GM12891 (cell line): Measurements from ENCODE around the gene FBXO5.
"Not testable (repeated sequence)": the region's sequence is repeated elsewhere in the genome, so short reads cannot be mapped to it uniquely, and the experiment has no call there.

ENCODE experiments used
- DNase-seq: peaks from one replicate; pipeline ENCODE4 v3.0.0; 2011; ENCODE audit warnings: low spot score; ENCODE audit not compliant: insufficient read length
- FAIRE-seq: peaks from 2 replicates; lab custom pipeline; 2011; peaks lifted over from hg19 to GRCh38; lab: Jason Lieb, UNC
- PAX5 ChIP-seq: IDR thresholded peaks from 2 replicates; pipeline ENCODE4 v1.6.1; 2011; ENCODE audit warnings: low read length, moderate library complexity, mild to moderate bottlenecking; ENCODE audit not compliant: insufficient read depth, severe bottlenecking
- POLR2A ChIP-seq: IDR thresholded peaks from 2 replicates; pipeline ENCODE4 v1.6.1; 2011; ENCODE audit warnings: low read depth, low read length, control low read depth
- POLR2AphosphoS5 ChIP-seq: IDR thresholded peaks from 2 replicates; pipeline ENCODE4 v1.6.1; 2011; ENCODE audit warnings: low read depth, low read length, control low read depth
- POU2F2 ChIP-seq: IDR thresholded peaks from 2 replicates; pipeline ENCODE4 v1.6.1; 2011; ENCODE audit warnings: low read depth, mild to moderate bottlenecking, control low read depth, low read length, moderate library complexity
- SPI1 ChIP-seq: IDR thresholded peaks from 2 replicates; pipeline ENCODE4 v1.6.1; 2011; ENCODE audit warnings: low read depth, low read length, control low read depth
- TAF1 ChIP-seq: IDR thresholded peaks from 2 replicates; pipeline ENCODE4 v1.6.1; 2011; ENCODE audit warnings: low read depth, low read length, control low read depth

The FBXO5 gene

GRCh38 chr6:152980656-152981055 is 2.2 kb downstream of the FBXO5 start:
- DNase-seq: no peak
- FAIRE-seq: no peak
- TF ChIP-seq POLR2A (no peak), PAX5 (no peak), SPI1 (no peak), POU2F2 (no peak), POLR2AphosphoS5 (no peak), TAF1 (no peak)

GRCh38 chr6:152979116-152979515 is 3.7 kb downstream of the FBXO5 start:
- DNase-seq: no peak
- FAIRE-seq: no peak
- TF ChIP-seq TAF1 (no peak), SPI1 (no peak), POLR2AphosphoS5 (no peak), POU2F2 (no peak)

GRCh38 chr6:152978058-152978457 is 4.8 kb downstream of the FBXO5 start:
- no peak for DNase-seq
- no peak for FAIRE-seq
- TF ChIP-seq SPI1 (no peak), TAF1 (no peak), POLR2A (no peak), PAX5 (no peak), POU2F2 (no peak), POLR2AphosphoS5 (no peak)

GRCh38 chr6:152977556-152977955 is 5.3 kb downstream of the FBXO5 start:
- no peak for FAIRE-seq
- TF ChIP-seq SPI1: no peak
- no peak for TF ChIP-seq POLR2AphosphoS5
- TF ChIP-seq POLR2A: no peak
- TF ChIP-seq TAF1: no peak
- TF ChIP-seq PAX5: no peak
- TF ChIP-seq POU2F2: no peak
- no peak for DNase-seq

- FAIRE-seq (peak; percentile 45), DNase-seq (no peak)
- TF ChIP-seq POLR2A (no peak), POU2F2 (no peak), SPI1 (no peak), PAX5 (no peak), TAF1 (no peak), POLR2AphosphoS5 (no peak)
Measured at GRCh38 chr6:152976749-152977148, 6.1 kb downstream of the FBXO5 start.

- TF ChIP-seq POLR2AphosphoS5 (no peak), POLR2A (no peak), PAX5 (no peak), TAF1 (no peak), POU2F2 (no peak), SPI1 (no peak)
- no peak for DNase-seq
- peak; percentile 69 for FAIRE-seq
Measured at GRCh38 chr6:152975204-152975915, 7.5 kb downstream of the FBXO5 start.

GRCh38 chr6:152973916-152974315 is 8.9 kb downstream of the FBXO5 start:
- TF ChIP-seq POLR2A (no peak), TAF1 (no peak), PAX5 (no peak), POU2F2 (no peak), SPI1 (no peak), POLR2AphosphoS5 (no peak)
- FAIRE-seq: no peak
- no peak for DNase-seq

GRCh38 chr6:152969688-152970418 is 13.0 kb downstream of the FBXO5 start:
- FAIRE-seq: no peak
- TF ChIP-seq POLR2A (no peak; the same call in 1 of the 2 replicates), POLR2AphosphoS5 (peak; percentile 57), PAX5 (no peak), SPI1 (no peak), TAF1 (no peak)
- no peak for DNase-seq

- not testable (repeated sequence) for DNase-seq, FAIRE-seq
Measured at GRCh38 chr6:152966168-152966894, 16.5 kb downstream of the FBXO5 start.
